ENCODE measurements around the gene WDR82.

WDR82 gene

DNA sequence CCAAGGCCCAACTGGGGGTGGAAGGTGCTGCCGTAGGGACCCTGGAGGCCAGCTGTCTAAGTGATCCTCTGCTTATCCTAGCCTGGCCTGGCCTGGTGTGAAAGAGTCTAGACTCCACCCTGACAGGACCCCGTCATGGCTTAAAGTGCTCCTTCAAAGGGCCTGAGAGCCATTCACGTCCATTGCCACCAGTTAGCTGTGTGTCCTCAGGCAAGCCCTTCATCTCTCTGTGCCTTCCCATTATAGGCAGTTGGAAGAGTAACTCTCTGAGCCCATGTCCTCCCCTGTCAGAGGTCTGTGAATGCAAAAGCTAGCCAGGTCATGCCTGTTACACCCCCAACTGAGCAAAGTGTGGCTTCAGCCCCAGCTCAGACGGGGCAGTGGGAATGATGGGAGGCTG, 28.5 kb upstream of the WDR82 start:
- Histone ChIP-seq H2BK5ac (ENCODE audit: low read depth, low read length, poor library complexity, severe bottlenecking) (no peak overlapping the region), H3K4me2 (ENCODE audit: low read length, poor library complexity, severe bottlenecking) (no peak overlapping the region), H3K27ac (ENCODE audit: low read length, poor library complexity, severe bottlenecking) (no peak overlapping the region), H4K8ac (ENCODE audit: low read length) (peak overlapping the region; percentile 39), H2AFZ (ENCODE audit: low read depth, low read length) (no peak overlapping the region), H2BK120ac (ENCODE audit: low read depth, low read length) (no peak overlapping the region), H3K9me3 (ENCODE audit: control insufficient read depth, low read length) (no peaks in the 10 kb centered on the region), H3K18ac (ENCODE audit: low read depth in 1 of 2, low read length in 2 of 2) (no peak overlapping the region), H4K91ac (ENCODE audit: low read length) (no peak overlapping the region), H2BK15ac (ENCODE audit: low read depth, poor library complexity, severe bottlenecking) (no peak overlapping the region), H3K14ac (ENCODE audit: low read length in 2 of 2) (peak overlapping the region in 1 of 2 experiments; percentile 9), H3K4ac (ENCODE audit: low read depth in 1 of 2, low read length in 2 of 2) (no peak overlapping the region), H3K79me1 (replicated peaks; ENCODE audit: low read length, poor library complexity, severe bottlenecking) (no peaks in the 10 kb centered on the region), H3K4me3 (ENCODE audit: insufficient read depth in 1 of 2, low read depth in 1 of 2, low read length in 2 of 2) (no peak overlapping the region), H3K27me3 (ENCODE audit: control insufficient read depth in 1 of 2, insufficient read depth in 1 of 2, low read length in 2 of 2) (no peaks in the 10 kb centered on the region), H3K9ac (ENCODE audit: low read length) (no peak overlapping the region), H2BK12ac (ENCODE audit: low read length in 2 of 2) (no peak overlapping the region), H3K36me3 (ENCODE audit: control insufficient read depth in 1 of 2, insufficient read depth in 2 of 2, low read depth in 1 of 2, low read length in 2 of 2) (peaks cover 4 to 13% of the 10 kb centered on the region in 2 experiments), H3K23ac (ENCODE audit: low read length in 2 of 2) (no peak overlapping the region), H2AK5ac (ENCODE audit: low read length, severe bottlenecking) (no peak overlapping the region), H3K4me1 (ENCODE audit: control insufficient read depth, insufficient read depth, low read depth, low read length) (peaks cover 7% of the 10 kb centered on the region)
- DNase-seq = no peak
- whole genome bisulfite sequencing = 90% methylated on average over 4 of the region's 4 CpGs

DNA sequence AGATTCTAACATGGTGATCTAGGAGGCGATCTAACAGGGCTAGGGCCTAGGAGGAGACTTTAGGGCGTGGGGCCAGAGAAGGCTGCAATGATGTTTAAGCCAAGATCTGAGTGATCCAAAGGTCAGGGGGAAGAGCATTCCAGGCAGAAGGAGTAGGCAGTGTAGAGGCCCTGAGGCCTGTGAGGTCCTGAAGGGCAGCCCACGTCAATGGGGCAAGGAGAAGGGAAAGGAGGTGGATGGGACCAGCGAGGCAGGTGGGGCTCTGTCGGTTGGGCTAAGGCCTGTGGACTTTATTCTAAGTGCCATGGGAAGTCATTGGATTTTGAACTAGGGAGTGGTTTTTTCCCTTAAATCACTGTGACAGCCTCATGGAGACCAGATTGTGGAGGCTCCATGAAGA, 27.5 kb upstream of the WDR82 start:
- Histone ChIP-seq H3K18ac (ENCODE audit: low read depth in 1 of 2, low read length in 2 of 2) (no peak overlapping the region), H3K27ac (ENCODE audit: low read length, poor library complexity, severe bottlenecking) (no peak overlapping the region), H4K91ac (ENCODE audit: low read length) (no peak overlapping the region), H2BK120ac (ENCODE audit: low read depth, low read length) (no peak overlapping the region), H2AK5ac (ENCODE audit: low read length, severe bottlenecking) (no peak overlapping the region), H3K9me3 (ENCODE audit: control insufficient read depth, low read length) (no peaks in the 10 kb centered on the region), H3K9ac (ENCODE audit: low read length) (no peak overlapping the region), H2BK15ac (ENCODE audit: low read depth, poor library complexity, severe bottlenecking) (no peak overlapping the region), H4K8ac (ENCODE audit: low read length) (no peak overlapping the region), H3K27me3 (ENCODE audit: control insufficient read depth in 1 of 2, insufficient read depth in 1 of 2, low read length in 2 of 2) (no peaks in the 10 kb centered on the region), H3K36me3 (ENCODE audit: control insufficient read depth in 1 of 2, insufficient read depth in 2 of 2, low read depth in 1 of 2, low read length in 2 of 2) (peaks cover 4 to 10% of the 10 kb centered on the region in 2 experiments), H3K79me1 (replicated peaks; ENCODE audit: low read length, poor library complexity, severe bottlenecking) (no peaks in the 10 kb centered on the region), H3K4ac (ENCODE audit: low read depth in 1 of 2, low read length in 2 of 2) (no peak overlapping the region), H2BK12ac (ENCODE audit: low read length in 2 of 2) (no peak overlapping the region), H3K23ac (ENCODE audit: low read length in 2 of 2) (no peak overlapping the region), H2BK5ac (ENCODE audit: low read depth, low read length, poor library complexity, severe bottlenecking) (no peak overlapping the region), H2AFZ (ENCODE audit: low read depth, low read length) (no peak overlapping the region), H3K4me2 (ENCODE audit: low read length, poor library complexity, severe bottlenecking) (no peak overlapping the region), H3K14ac (ENCODE audit: low read length in 2 of 2) (no peak overlapping the region), H3K4me3 (ENCODE audit: insufficient read depth in 1 of 2, low read depth in 1 of 2, low read length in 2 of 2) (no peak overlapping the region), H3K4me1 (ENCODE audit: control insufficient read depth, insufficient read depth, low read depth, low read length) (peaks cover 6% of the 10 kb centered on the region)
- no peak for DNase-seq
- WGBS = 93% methylated on average over 5 of the region's 5 CpGs

DNA sequence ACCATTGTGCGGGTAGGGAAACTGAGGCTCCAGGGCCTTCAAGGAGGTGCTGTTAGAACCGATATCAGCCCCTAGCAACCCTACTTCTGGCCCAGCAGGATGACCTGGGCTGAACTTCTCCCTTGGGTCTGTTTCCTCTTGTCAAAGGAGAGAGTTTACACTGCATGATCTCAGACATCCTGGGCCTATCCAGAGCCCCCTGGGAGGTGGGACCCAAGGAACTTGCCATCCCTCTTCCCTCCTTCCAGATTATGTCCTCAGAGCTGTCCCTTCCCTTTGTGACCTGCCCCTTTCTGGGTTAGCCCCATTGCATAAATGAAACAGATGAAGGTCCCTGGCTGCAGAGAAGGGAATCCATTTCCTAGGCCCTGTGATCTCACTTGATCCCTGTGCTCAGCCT, 25.4 kb upstream of the WDR82 start:
- Histone ChIP-seq H4K8ac (ENCODE audit: low read length) (no peak overlapping the region), H3K4ac (ENCODE audit: low read depth in 1 of 2, low read length in 2 of 2) (no peak overlapping the region), H2AFZ (ENCODE audit: low read depth, low read length) (no peak overlapping the region), H3K9ac (ENCODE audit: low read length) (no peak overlapping the region), H3K18ac (ENCODE audit: low read depth in 1 of 2, low read length in 2 of 2) (no peak overlapping the region), H4K91ac (ENCODE audit: low read length) (no peak overlapping the region), H3K9me3 (ENCODE audit: control insufficient read depth, low read length) (no peaks in the 10 kb centered on the region), H3K23ac (ENCODE audit: low read length in 2 of 2) (no peak overlapping the region), H3K4me2 (ENCODE audit: low read length, poor library complexity, severe bottlenecking) (no peak overlapping the region), H3K27me3 (ENCODE audit: control insufficient read depth in 1 of 2, insufficient read depth in 1 of 2, low read length in 2 of 2) (peaks cover 4 to 9% of the 10 kb centered on the region in 2 experiments), H3K4me1 (ENCODE audit: control insufficient read depth, insufficient read depth, low read depth, low read length) (peaks cover 21% of the 10 kb centered on the region), H3K79me1 (replicated peaks; ENCODE audit: low read length, poor library complexity, severe bottlenecking) (no peaks in the 10 kb centered on the region), H2BK120ac (ENCODE audit: low read depth, low read length) (no peak overlapping the region), H2AK5ac (ENCODE audit: low read length, severe bottlenecking) (no peak overlapping the region), H3K36me3 (ENCODE audit: control insufficient read depth in 1 of 2, insufficient read depth in 2 of 2, low read depth in 1 of 2, low read length in 2 of 2) (no peaks in the 10 kb centered on the region), H2BK15ac (ENCODE audit: low read depth, poor library complexity, severe bottlenecking) (no peak overlapping the region), H3K27ac (ENCODE audit: low read length, poor library complexity, severe bottlenecking) (no peak overlapping the region), H2BK5ac (ENCODE audit: low read depth, low read length, poor library complexity, severe bottlenecking) (no peak overlapping the region), H3K4me3 (ENCODE audit: insufficient read depth in 1 of 2, low read depth in 1 of 2, low read length in 2 of 2) (no peak overlapping the region), H2BK12ac (ENCODE audit: low read length in 2 of 2) (no peak overlapping the region), H3K14ac (ENCODE audit: low read length in 2 of 2) (no peak overlapping the region)
- no peak for DNase-seq
- WGBS = 69% methylated on average over 2 of the region's 2 CpGs

DNA sequence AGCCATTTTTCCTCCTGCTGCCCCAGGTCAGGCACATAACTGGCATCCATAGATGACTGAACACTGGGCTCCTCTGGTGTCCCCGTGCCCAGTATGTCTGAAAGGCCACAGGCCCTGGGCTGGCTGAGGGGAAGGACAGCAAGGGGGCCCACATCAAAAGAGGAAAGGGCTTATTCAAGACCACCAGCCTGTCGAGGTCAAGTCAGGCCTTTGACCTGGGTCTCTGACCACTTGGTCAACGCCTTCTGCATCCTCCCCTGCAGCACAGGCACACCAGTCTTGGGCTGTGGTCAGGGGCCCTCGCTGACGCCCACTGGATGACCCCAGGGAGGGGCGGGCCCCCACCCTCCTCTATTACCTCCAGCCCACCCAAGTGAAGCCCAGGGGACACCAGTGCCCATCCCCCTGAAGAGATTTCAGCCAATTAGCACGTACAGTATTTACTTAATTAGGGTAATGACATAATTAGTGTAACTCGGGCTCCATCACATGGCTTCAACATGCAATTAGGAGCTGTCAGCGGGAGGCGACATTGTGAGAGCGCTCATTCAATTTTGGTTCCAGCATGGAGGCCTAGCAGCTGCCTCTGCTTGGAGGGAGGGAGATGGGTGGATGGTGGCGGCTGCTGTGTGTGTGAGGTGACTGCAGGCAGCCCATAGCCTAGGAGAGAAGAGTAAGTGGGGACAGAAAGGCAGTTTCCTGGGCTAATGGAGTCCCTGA, 24.1 kb upstream of the WDR82 start:
- H3K79me1 ChIP-seq (replicated peaks; ENCODE audit: low read length, poor library complexity, severe bottlenecking) = no peaks in the 10 kb centered on the region
- WGBS = 77% methylated on average over 11 of the region's 12 CpGs
- H3K14ac ChIP-seq (ENCODE audit: low read length in 2 of 2) = no peak overlapping the region
- H3K27ac ChIP-seq (ENCODE audit: low read length, poor library complexity, severe bottlenecking) = no peak overlapping the region
- no peaks in the 10 kb centered on the region for H3K9me3 ChIP-seq (ENCODE audit: control insufficient read depth, low read length)
- H2BK15ac ChIP-seq (ENCODE audit: low read depth, poor library complexity, severe bottlenecking) = peak overlapping the region; percentile 13
- no peaks in the 10 kb centered on the region for H3K36me3 ChIP-seq (ENCODE audit: control insufficient read depth in 1 of 2, insufficient read depth in 2 of 2, low read depth in 1 of 2, low read length in 2 of 2)
- H2BK12ac ChIP-seq (ENCODE audit: low read length in 2 of 2) = no peak overlapping the region
- peaks cover 13 to 19% of the 10 kb centered on the region in 2 experiments for H3K27me3 ChIP-seq (ENCODE audit: control insufficient read depth in 1 of 2, insufficient read depth in 1 of 2, low read length in 2 of 2)
- H3K9ac ChIP-seq (ENCODE audit: low read length) = no peak overlapping the region
- no peak overlapping the region for H2BK5ac ChIP-seq (ENCODE audit: low read depth, low read length, poor library complexity, severe bottlenecking)
- no peak overlapping the region for H3K4me3 ChIP-seq (ENCODE audit: insufficient read depth in 1 of 2, low read depth in 1 of 2, low read length in 2 of 2)
- H3K18ac ChIP-seq (ENCODE audit: low read depth in 1 of 2, low read length in 2 of 2) = no peak overlapping the region
- no peak overlapping the region for H4K8ac ChIP-seq (ENCODE audit: low read length)
- no peak overlapping the region for H2AK5ac ChIP-seq (ENCODE audit: low read length, severe bottlenecking)
- no peak overlapping the region for H3K23ac ChIP-seq (ENCODE audit: low read length in 2 of 2)
- H3K4me1 ChIP-seq (ENCODE audit: control insufficient read depth, insufficient read depth, low read depth, low read length) = peaks cover 22% of the 10 kb centered on the region
- H2BK120ac ChIP-seq (ENCODE audit: low read depth, low read length) = no peak overlapping the region
- H2AFZ ChIP-seq (ENCODE audit: low read depth, low read length) = no peak overlapping the region
- no peak overlapping the region for H3K4ac ChIP-seq (ENCODE audit: low read depth in 1 of 2, low read length in 2 of 2)
- no peak for DNase-seq
- H3K4me2 ChIP-seq (ENCODE audit: low read length, poor library complexity, severe bottlenecking) = no peak overlapping the region
- H4K91ac ChIP-seq (ENCODE audit: low read length) = no peak overlapping the region

Measured in mesenchymal stem cell (in vitro differentiated cells and primary cell).